ENCODE data around the gene GCK.
"Not testable (repeated sequence)": the region's sequence is repeated elsewhere in the genome, so short reads cannot be mapped to it uniquely, and the experiment has no call there.

The GCK gene

GRCh38 chr7:44139311-44140010 lies 49.8 kb downstream of the GCK start:
- no peak for DNase-seq

- DNase-seq: no peak
Observed at GRCh38 chr7:44138698-44139097, 50.5 kb downstream of the GCK start.

- DNase-seq: no peak
Observed at GRCh38 chr7:44136731-44137130, 52.5 kb downstream of the GCK start.

GRCh38 chr7:44134943-44135628 lies 54.2 kb downstream of the GCK start:
- DNase-seq: no peak

GRCh38 chr7:44133295-44133694 lies 55.9 kb downstream of the GCK start:
- DNase-seq: no peak

- DNase-seq: no peak
Observed at GRCh38 chr7:44132039-44132438, 57.2 kb downstream of the GCK start.

GRCh38 chr7:44131173-44132029 lies 57.8 kb downstream of the GCK start:
- DNase-seq: peak; percentile 23

- no peak for DNase-seq
Observed at GRCh38 chr7:44128721-44129582, 60.3 kb downstream of the GCK start.

GRCh38 chr7:44127161-44127560 lies 62.1 kb downstream of the GCK start:
- no peak for DNase-seq

- DNase-seq: not testable (repeated sequence)
Observed at GRCh38 chr7:44126574-44126973, 62.7 kb downstream of the GCK start.

GRCh38 chr7:44124822-44125202 lies 64.4 kb downstream of the GCK start:
- DNase-seq: no peak

- DNase-seq: peak; percentile 95
Observed at GRCh38 chr7:44123190-44124003, 65.8 kb downstream of the GCK start, which contains the start of gene POLD2. Gene POLD2, minus strand, starts transcription at chr7:44123548. Its CDS starts 1,495 bp downstream, at chr7:44122053.

GRCh38 chr7:44122529-44122928 lies 66.7 kb downstream of the GCK start:
- DNase-seq: no peak

- no peak for DNase-seq
Observed at GRCh38 chr7:44121761-44122420, 67.3 kb downstream of the GCK start.

GRCh38 chr7:44120395-44120794 lies 68.8 kb downstream of the GCK start:
- no peak for DNase-seq

GRCh38 chr7:44119829-44120380 lies 69.3 kb downstream of the GCK start:
- no peak for DNase-seq

GRCh38 chr7:44117801-44118429 lies 71.3 kb downstream of the GCK start:
- DNase-seq: no peak

GRCh38 chr7:44116789-44117666 lies 72.2 kb downstream of the GCK start:
- DNase-seq: no peak

GRCh38 chr7:44116087-44116788 lies 73.0 kb downstream of the GCK start:
- no peak for DNase-seq

Measured in SHP77 treated with DMSO at 0.1 percent for 48 hours (cell line).